HEK293T (cell line): ENCODE measurements around the gene GDPD2.

Experiments used
- CTCF ChIA-PET: fragments of 350-600 bp; formaldehyde crosslinking; extraction: SDS; loops from one replicate; lab custom pipeline; 2021; ENCODE audit warnings: antibody characterized with exemption, inconsistent platforms; lab: Yijun Ruan, JAX
- POLR2A ChIA-PET: fragments of 350-600 bp; formaldehyde crosslinking; extraction: SDS; loops from one replicate; lab custom pipeline; 2020; ENCODE audit warnings: antibody characterized with exemption, inconsistent platforms; lab: Yijun Ruan, JAX
- DNase-seq: peaks from one replicate; pipeline ENCODE4 v3.0.0; 2012; ENCODE audit warnings: mixed read lengths; ENCODE audit errors: extremely low spot score
- ARNT ChIP-seq: fragments of 450-650 bp; IDR thresholded peaks from 2 replicates; pipeline ENCODE4 v1.6.1; 2017; ENCODE audit warnings: mild to moderate bottlenecking
- BHLHE40 ChIP-seq: fragments of 450-650 bp; IDR thresholded peaks from 2 replicates; pipeline ENCODE4 v1.6.1; 2016; ENCODE audit warnings: mild to moderate bottlenecking, moderate library complexity, borderline replicate concordance
- CTBP1 ChIP-seq: fragments of 450-650 bp; IDR thresholded peaks from 2 replicates; pipeline ENCODE4 v1.6.1; 2016; ENCODE audit warnings: borderline replicate concordance
- ELF4 ChIP-seq: fragments of 450-650 bp; IDR thresholded peaks from 2 replicates; pipeline ENCODE4 v1.6.1; 2017; ENCODE audit warnings: antibody characterized with exemption
- FOXA1 ChIP-seq: fragments of 450-650 bp; IDR thresholded peaks from 2 replicates; pipeline ENCODE4 v1.6.1; 2016; ENCODE audit warnings: mild to moderate bottlenecking
- FOXK2 ChIP-seq: fragments of 450-650 bp; IDR thresholded peaks from 2 replicates; pipeline ENCODE4 v1.6.1; 2016; ENCODE audit warnings: mild to moderate bottlenecking
- FOXM1 ChIP-seq: fragments of 450-650 bp; IDR thresholded peaks from 2 replicates; pipeline ENCODE4 v1.6.1; 2017; ENCODE audit warnings: mild to moderate bottlenecking, borderline replicate concordance
- HDGF ChIP-seq: fragments of 450-650 bp; IDR thresholded peaks from 2 replicates; pipeline ENCODE4 v1.6.1; 2017; ENCODE audit warnings: antibody characterized with exemption, borderline replicate concordance
- L3MBTL2 ChIP-seq: fragments of 450-650 bp; conservative IDR thresholded peaks from 2 replicates; pipeline ENCODE4 v1.6.1; 2016; ENCODE audit warnings: mild to moderate bottlenecking
- LEF1 ChIP-seq: fragments of 450-650 bp; IDR thresholded peaks from 2 replicates; pipeline ENCODE4 v1.6.1; 2017; ENCODE audit warnings: mild to moderate bottlenecking, borderline replicate concordance
- NFRKB ChIP-seq: fragments of 450-650 bp; IDR thresholded peaks from 2 replicates; pipeline ENCODE4 v1.6.1; 2016; ENCODE audit warnings: mild to moderate bottlenecking, moderate library complexity
- PKNOX1 ChIP-seq: fragments of 450-650 bp; IDR thresholded peaks from 2 replicates; pipeline ENCODE4 v1.6.1; 2016
- SP1 ChIP-seq: fragments of 450-650 bp; IDR thresholded peaks from 2 replicates; pipeline ENCODE4 v1.6.1; 2017
- SUZ12 ChIP-seq: fragments of 450-650 bp; IDR thresholded peaks from 2 replicates; pipeline ENCODE4 v1.6.1; 2016; ENCODE audit warnings: mild to moderate bottlenecking
- TARDBP ChIP-seq: fragments of 450-650 bp; IDR thresholded peaks from 2 replicates; pipeline ENCODE4 v1.6.1; 2016
- ZNF384 ChIP-seq: fragments of 450-650 bp; IDR thresholded peaks from 2 replicates; pipeline ENCODE4 v1.6.1; 2016

Gene GDPD2

GRCh38 chrX:70429759-70430158 lies 6.6 kb downstream of the GDPD2 start:
- TF ChIP-seq PKNOX1, result no peak
- no peak for TF ChIP-seq SUZ12
- no peak for TF ChIP-seq FOXK2
- no peak for TF ChIP-seq FOXA1
- TF ChIP-seq HDGF, result no peak
- no peak for TF ChIP-seq ARNT
- TF ChIP-seq CTBP1, result no peak
- TF ChIP-seq SP1, result no peak
- TF ChIP-seq TARDBP, result no peak
- no peak for TF ChIP-seq BHLHE40
- no peak for TF ChIP-seq ELF4
- no peak for TF ChIP-seq FOXM1
- TF ChIP-seq ZNF384, result no peak
- TF ChIP-seq LEF1, result no peak
- no peak for TF ChIP-seq NFRKB
- no peak for TF ChIP-seq L3MBTL2
- CTCF ChIA-PET, result no interaction called here
- DNase-seq, result no peak
- POLR2A ChIA-PET, result no interaction called here

GRCh38 chrX:70432936-70433847 lies 10.1 kb downstream of the GDPD2 start:
- TF ChIP-seq BHLHE40, result no peak
- TF ChIP-seq LEF1, result no peak
- TF ChIP-seq L3MBTL2, result no peak
- no peak for TF ChIP-seq PKNOX1
- no peak for TF ChIP-seq ARNT
- no peak for TF ChIP-seq SP1
- TF ChIP-seq SUZ12, result no peak
- TF ChIP-seq FOXM1, result no peak
- no peak for TF ChIP-seq FOXA1
- no peak for TF ChIP-seq ZNF384
- TF ChIP-seq NFRKB, result no peak
- no peak for TF ChIP-seq ELF4
- no peak for TF ChIP-seq TARDBP
- TF ChIP-seq FOXK2, result no peak
- no peak for TF ChIP-seq CTBP1
- no peak for TF ChIP-seq HDGF
- ChIA-PET CTCF (interaction anchor here (1.0 to 1.7 kb wide), 5 partner anchors 8 to 300 kb away, joined by 3 to 9 read pairs (median 4); partner anchors contain the start of genes GDPD2 and IGBP1), POLR2A (interaction anchor here (0.6 to 1.5 kb wide), 8 partner anchors 9 to 196 kb away, joined by 3 to 17 read pairs (median 3); partner anchors contain the start of genes GDPD2, KIF4A and PDZD11)
- DNase-seq, result no peak

- DNase-seq, result peak; percentile 82
- POLR2A ChIA-PET, result interaction anchor here (0.6 to 1.5 kb wide), 8 partner anchors 8 to 195 kb away, joined by 3 to 17 read pairs (median 3); partner anchors contain the start of genes GDPD2, KIF4A and PDZD11
- TF ChIP-seq L3MBTL2 (peak; percentile 87), FOXA1 (no peak)
- CTCF ChIA-PET, result interaction anchor here (0.6 to 1.7 kb wide), 6 partner anchors 9 to 301 kb away, joined by 3 to 9 read pairs (median 4); partner anchors contain the start of genes GDPD2 and IGBP1
These were observed 10.8 kb downstream of the GDPD2 start for GRCh38 chrX:70433848-70434351.

GRCh38 chrX:70434352-70434866 lies 11.3 kb downstream of the GDPD2 start:
- peak; percentile 87 for DNase-seq
- TF ChIP-seq TARDBP (no peak), ELF4 (no peak), BHLHE40 (no peak), HDGF (no peak)
- POLR2A ChIA-PET, result interaction anchor here (0.7 to 1.5 kb wide), 7 partner anchors 8 to 195 kb away, joined by 3 to 17 read pairs (median 3); partner anchors contain the start of genes GDPD2, KIF4A and PDZD11
- CTCF ChIA-PET, result interaction anchor here (0.6 to 1.7 kb wide), 7 partner anchors 9 to 301 kb away, joined by 3 to 9 read pairs (median 4); partner anchors contain the start of genes GDPD2 and IGBP1

GRCh38 chrX:70434914-70435586 lies 11.9 kb downstream of the GDPD2 start:
- no peak for TF ChIP-seq LEF1
- no peak for TF ChIP-seq FOXA1
- TF ChIP-seq SUZ12, result no peak
- TF ChIP-seq SP1, result no peak
- no peak for TF ChIP-seq ARNT
- TF ChIP-seq ELF4, result no peak
- no peak for TF ChIP-seq FOXK2
- no peak for TF ChIP-seq BHLHE40
- no peak for TF ChIP-seq TARDBP
- TF ChIP-seq NFRKB, result no peak
- no peak for TF ChIP-seq HDGF
- no peak for TF ChIP-seq CTBP1
- TF ChIP-seq L3MBTL2, result no peak
- TF ChIP-seq FOXM1, result no peak
- no peak for TF ChIP-seq ZNF384
- TF ChIP-seq PKNOX1, result no peak
- CTCF ChIA-PET, result interaction anchor here (1.4 to 1.6 kb wide), 2 partner anchors 8 to 225 kb away, joined by 4 to 9 read pairs; no protein-coding TSS in a partner anchor
- DNase-seq, result no peak
- POLR2A ChIA-PET, result interaction anchor here (1.5 kb wide), 1 partner anchor 17 kb away, joined by 8 read pairs; no protein-coding TSS in a partner anchor
